Measurements from ENCODE around the gene MAGEC1. TPM values are rescaled to one million over a fixed set of nuclear protein-coding genes. Genes with fewer than 3 reads are reported as not detected.

The MAGEC1 gene, protein sequence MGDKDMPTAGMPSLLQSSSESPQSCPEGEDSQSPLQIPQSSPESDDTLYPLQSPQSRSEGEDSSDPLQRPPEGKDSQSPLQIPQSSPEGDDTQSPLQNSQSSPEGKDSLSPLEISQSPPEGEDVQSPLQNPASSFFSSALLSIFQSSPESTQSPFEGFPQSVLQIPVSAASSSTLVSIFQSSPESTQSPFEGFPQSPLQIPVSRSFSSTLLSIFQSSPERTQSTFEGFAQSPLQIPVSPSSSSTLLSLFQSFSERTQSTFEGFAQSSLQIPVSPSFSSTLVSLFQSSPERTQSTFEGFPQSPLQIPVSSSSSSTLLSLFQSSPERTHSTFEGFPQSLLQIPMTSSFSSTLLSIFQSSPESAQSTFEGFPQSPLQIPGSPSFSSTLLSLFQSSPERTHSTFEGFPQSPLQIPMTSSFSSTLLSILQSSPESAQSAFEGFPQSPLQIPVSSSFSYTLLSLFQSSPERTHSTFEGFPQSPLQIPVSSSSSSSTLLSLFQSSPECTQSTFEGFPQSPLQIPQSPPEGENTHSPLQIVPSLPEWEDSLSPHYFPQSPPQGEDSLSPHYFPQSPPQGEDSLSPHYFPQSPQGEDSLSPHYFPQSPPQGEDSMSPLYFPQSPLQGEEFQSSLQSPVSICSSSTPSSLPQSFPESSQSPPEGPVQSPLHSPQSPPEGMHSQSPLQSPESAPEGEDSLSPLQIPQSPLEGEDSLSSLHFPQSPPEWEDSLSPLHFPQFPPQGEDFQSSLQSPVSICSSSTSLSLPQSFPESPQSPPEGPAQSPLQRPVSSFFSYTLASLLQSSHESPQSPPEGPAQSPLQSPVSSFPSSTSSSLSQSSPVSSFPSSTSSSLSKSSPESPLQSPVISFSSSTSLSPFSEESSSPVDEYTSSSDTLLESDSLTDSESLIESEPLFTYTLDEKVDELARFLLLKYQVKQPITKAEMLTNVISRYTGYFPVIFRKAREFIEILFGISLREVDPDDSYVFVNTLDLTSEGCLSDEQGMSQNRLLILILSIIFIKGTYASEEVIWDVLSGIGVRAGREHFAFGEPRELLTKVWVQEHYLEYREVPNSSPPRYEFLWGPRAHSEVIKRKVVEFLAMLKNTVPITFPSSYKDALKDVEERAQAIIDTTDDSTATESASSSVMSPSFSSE
- total RNA-seq (2022), result not detected in 2 replicates
- not detected for Bru-seq, nascent RNA
- not detected for BruChase-seq, experiment 1, labeled RNA remaining after a 2-hour chase
- not detected for BruChase-seq, experiment 2, labeled RNA remaining after a 6-hour chase
- long read RNA-seq, result 0 reads

GRCh38 chrX:141903400-141904155, at the start of gene MAGEC1:
MAGEC1 (plus strand) TSS chrX:141903894; CDS start chrX:141905073, 1,179 bp downstream.
- H3K27me3 ChIP-seq (replicated peaks; ENCODE audit: control insufficient read depth, insufficient read depth, low read length), result no peaks in the 10 kb centered on the region
- BruUV-seq (replicated peaks), result no TSS peak
- Mint-ChIP-seq H3K9me3 (ENCODE audit: unreplicated experiment) (peaks cover 26% of the 10 kb centered on the region), H3K27me3 (ENCODE audit: insufficient read depth, unreplicated experiment) (peaks cover 3% of the 10 kb centered on the region), H3K36me3 (ENCODE audit: insufficient read depth, unreplicated experiment) (no peaks in the 10 kb centered on the region), H3K4me3 (ENCODE audit: unreplicated experiment) (no peak within 1 kb of the TSS), H3K27ac (ENCODE audit: unreplicated experiment) (no peak within 1 kb of the TSS), H3K4me1 (ENCODE audit: low read depth, unreplicated experiment) (no peaks in the 10 kb centered on the region)
- H3K36me3 ChIP-seq (ENCODE audit: control insufficient read depth, insufficient read depth, low read length), result no peaks in the 10 kb centered on the region
- no peak within 1 kb of the TSS for H3K4me3 ChIP-seq (ENCODE audit: low read depth, low read length)
- TF ChIP-seq, protein P1, sequence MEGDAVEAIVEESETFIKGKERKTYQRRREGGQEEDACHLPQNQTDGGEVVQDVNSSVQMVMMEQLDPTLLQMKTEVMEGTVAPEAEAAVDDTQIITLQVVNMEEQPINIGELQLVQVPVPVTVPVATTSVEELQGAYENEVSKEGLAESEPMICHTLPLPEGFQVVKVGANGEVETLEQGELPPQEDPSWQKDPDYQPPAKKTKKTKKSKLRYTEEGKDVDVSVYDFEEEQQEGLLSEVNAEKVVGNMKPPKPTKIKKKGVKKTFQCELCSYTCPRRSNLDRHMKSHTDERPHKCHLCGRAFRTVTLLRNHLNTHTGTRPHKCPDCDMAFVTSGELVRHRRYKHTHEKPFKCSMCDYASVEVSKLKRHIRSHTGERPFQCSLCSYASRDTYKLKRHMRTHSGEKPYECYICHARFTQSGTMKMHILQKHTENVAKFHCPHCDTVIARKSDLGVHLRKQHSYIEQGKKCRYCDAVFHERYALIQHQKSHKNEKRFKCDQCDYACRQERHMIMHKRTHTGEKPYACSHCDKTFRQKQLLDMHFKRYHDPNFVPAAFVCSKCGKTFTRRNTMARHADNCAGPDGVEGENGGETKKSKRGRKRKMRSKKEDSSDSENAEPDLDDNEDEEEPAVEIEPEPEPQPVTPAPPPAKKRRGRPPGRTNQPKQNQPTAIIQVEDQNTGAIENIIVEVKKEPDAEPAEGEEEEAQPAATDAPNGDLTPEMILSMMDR (IDR thresholded peaks at IDR 0.05; ENCODE audit: insufficient read depth in 1 of 2, low read depth in 1 of 2, low read length in 1 of 2, severe bottlenecking in 1 of 2, unreplicated experiment in 1 of 2), result no peak
- no peak for DNase-seq
- intact Hi-C loops (cut with micrococcal nuclease; ENCODE audit: unreplicated experiment), result no loop called here
- CTCF ChIA-PET, result no interaction called here
- H3K4me1 ChIP-seq, result no peaks in the 10 kb centered on the region
- POLR2A ChIA-PET, result no interaction called here
- no peaks in the 10 kb centered on the region for H3K9me3 ChIP-seq

DNA sequence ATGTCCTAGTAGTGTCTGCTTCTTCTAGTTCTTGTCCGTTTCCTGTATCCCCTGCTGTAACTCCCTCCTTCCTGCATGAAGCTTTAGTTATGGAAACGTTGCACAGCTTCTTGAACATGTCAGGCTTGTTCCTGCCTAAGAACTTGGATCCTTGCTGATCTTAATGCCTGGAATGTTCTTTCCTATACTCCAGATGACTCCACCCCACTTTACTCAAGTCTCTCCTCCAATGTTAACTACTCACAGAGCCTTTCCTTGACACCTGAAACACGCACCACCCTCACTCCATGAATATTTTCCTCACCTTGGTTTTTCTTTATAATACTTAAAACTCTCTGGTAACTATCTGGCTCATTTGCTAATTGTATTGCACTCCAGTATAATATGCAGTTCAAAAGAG, 46.2 kb upstream of the MAGEC1 start:
- no peaks in the 10 kb centered on the region for H3K9me3 ChIP-seq
- ChIA-PET POLR2A (no interaction called here), CTCF (no interaction called here)
- H3K27me3 ChIP-seq (replicated peaks; ENCODE audit: control insufficient read depth, insufficient read depth, low read length), result no peaks in the 10 kb centered on the region
- no peaks in the 10 kb centered on the region for H3K36me3 ChIP-seq (ENCODE audit: control insufficient read depth, insufficient read depth, low read length)
- H3K27me3 Mint-ChIP-seq (ENCODE audit: insufficient read depth, unreplicated experiment), result no peaks in the 10 kb centered on the region
- H3K4me1 ChIP-seq, result no peaks in the 10 kb centered on the region
- no peaks in the 10 kb centered on the region for H3K36me3 Mint-ChIP-seq (ENCODE audit: insufficient read depth, unreplicated experiment)
- H3K4me3 Mint-ChIP-seq (ENCODE audit: unreplicated experiment), result no peak overlapping the region
- intact Hi-C loops (cut with micrococcal nuclease; ENCODE audit: unreplicated experiment), result no loop called here
- BruUV-seq (replicated peaks), result no TSS peak
- no peaks in the 10 kb centered on the region for H3K4me1 Mint-ChIP-seq (ENCODE audit: low read depth, unreplicated experiment)
- DNase-seq, result no peak
- no peak overlapping the region for H3K27ac Mint-ChIP-seq (ENCODE audit: unreplicated experiment)
- TF ChIP-seq, protein P1 (IDR thresholded peaks at IDR 0.05; ENCODE audit: insufficient read depth in 1 of 2, low read depth in 1 of 2, low read length in 1 of 2, severe bottlenecking in 1 of 2, unreplicated experiment in 1 of 2), result no peak
- H3K9me3 Mint-ChIP-seq (ENCODE audit: unreplicated experiment), result no peaks in the 10 kb centered on the region
- H3K4me3 ChIP-seq (ENCODE audit: low read depth, low read length), result no peak overlapping the region

All from Caco-2 (cell line).